DMS 273 treated with DMSO at 0.1 percent for 48 hours (cell line): ENCODE data around the gene MPDZ.

ENCODE experiments used
- DNase-seq: peaks from one replicate; lab custom pipeline; 2025; lab: John Stamatoyannopoulos, UW

MPDZ gene

GRCh38 chr9:13131991-13132390 lies 147.5 kb downstream of the MPDZ start:
- DNase-seq: no peak

DNA sequence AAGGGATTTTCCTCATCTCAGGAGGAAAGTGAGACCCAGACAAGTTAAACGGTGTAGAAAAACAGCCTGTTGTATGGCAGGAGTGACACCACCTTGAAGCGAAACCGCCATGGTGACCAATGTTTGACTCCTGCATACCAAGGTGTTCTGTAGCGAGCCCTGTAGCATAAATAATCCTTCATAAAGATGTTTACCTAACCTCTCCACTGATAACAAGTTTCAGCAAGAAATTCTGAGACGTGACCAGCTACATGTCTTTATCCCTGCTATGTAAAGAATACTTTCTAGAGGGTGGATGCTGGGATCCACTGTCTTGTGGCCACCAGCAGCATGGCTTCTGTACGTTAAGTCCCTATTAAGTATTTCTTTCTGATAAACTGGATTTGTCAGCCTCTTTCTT lies 148.1 kb downstream of the MPDZ start:
- no peak for DNase-seq

DNA sequence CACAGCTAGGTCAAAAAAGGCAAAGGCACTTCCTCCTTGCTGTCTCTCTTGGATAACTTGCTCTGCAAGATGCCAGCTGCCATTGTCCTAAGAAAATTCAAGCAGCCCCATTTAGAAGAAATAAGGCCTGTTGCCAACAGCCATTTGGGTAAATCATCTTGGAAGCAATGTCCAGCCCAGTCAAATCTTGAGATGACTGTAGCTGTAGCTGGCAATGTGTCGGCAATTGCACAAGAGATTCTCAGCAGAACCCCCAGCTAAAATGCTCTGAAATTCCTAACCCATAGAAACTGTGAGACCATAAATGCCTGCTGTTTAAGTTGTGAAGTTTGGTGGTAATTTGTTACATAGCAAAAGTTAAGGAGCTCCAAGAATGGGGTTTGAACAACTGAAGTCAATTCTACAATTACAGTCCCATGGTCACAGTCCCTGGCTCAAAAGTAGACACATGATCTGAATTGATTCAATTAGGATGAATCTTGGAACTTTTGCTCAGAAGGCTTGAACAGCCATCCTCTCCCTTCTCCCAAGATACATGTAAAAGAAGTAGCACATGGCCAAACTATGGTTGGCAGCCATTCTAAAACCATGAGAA lies 151.1 kb downstream of the MPDZ start:
- no peak for DNase-seq

- no peak for DNase-seq
These were observed 152.4 kb downstream of the MPDZ start for GRCh38 chr9:13127131-13127530.

DNA sequence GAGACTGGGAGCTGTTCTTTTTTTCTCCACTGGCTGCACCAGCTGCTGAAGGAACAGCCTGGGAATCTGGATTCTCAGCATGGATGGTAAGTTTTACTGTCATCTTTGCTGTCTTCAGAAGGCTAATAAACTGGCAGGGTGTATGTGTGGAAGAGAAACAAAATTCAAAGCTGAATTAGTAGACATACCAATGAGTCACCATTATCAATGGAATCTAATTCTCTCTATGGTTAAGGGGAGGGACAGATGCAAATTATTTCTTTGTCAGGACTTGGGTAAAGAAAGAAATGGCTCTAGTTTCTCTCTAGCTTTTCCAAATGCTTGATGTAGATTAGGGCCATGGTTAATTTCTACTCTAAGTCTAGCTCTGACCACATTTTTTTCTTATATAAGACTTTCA lies 154.2 kb downstream of the MPDZ start:
- no peak for DNase-seq

- DNase-seq: no peak
These were observed 156.6 kb downstream of the MPDZ start for GRCh38 chr9:13122756-13123369.

DNA sequence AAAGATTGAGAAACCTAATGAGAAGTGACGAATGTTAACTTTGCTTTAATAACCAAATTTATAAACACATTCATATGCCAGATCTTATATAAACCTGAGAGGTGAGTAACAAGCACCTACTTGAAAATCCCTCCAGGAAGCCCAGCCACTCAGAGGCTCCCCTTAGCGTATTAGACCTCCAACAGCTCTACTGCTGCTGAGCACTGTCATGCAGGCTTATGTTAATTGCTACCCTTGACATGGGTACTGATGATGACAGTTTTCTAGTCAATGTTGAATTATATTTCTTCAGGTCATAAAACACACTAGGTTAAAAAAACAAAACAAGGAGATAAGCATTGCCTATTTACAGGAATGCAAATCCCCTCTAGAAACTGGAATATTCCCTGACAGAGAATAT lies 161.2 kb downstream of the MPDZ start:
- DNase-seq: no peak

DNA sequence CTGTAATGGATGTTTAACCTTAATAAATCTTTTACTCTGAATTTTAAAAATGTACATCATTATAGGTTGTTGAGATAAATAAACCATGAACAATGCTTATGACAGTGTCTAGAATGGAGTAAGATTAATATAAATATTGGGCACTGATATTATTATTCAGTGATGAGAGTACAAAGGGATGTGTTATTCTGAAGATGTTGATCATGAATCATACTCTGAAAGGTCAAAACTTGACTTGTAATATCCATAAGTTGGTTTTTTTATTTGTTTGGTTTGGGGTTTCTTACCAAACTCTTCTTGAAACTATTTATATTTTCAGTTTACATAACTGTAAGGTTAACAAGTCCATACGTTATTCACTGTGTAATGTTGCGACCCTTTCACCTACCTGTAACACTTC lies 163.2 kb downstream of the MPDZ start:
- no peak for DNase-seq

DNA sequence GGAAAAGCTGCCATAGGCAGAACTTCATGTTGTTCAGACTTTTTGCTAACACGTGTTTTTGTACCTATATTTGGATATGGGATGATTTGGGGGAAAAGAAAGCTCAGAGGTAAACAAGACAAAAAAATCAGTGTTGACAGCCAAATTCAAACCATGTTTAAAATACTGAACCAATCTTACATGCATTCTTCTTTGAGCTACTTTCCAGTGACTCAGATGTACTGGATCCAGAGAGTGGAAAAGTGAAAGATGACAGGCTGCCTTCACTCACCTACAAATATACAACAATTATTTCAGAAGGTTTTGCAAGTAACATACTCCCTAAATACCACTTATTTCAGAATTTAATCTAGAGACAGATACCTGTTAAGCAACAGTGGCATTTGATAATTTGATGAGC lies 165.7 kb downstream of the MPDZ start:
- DNase-seq: no peak

- DNase-seq: no peak
These were observed 166.3 kb downstream of the MPDZ start for GRCh38 chr9:13113216-13113615.

DNA sequence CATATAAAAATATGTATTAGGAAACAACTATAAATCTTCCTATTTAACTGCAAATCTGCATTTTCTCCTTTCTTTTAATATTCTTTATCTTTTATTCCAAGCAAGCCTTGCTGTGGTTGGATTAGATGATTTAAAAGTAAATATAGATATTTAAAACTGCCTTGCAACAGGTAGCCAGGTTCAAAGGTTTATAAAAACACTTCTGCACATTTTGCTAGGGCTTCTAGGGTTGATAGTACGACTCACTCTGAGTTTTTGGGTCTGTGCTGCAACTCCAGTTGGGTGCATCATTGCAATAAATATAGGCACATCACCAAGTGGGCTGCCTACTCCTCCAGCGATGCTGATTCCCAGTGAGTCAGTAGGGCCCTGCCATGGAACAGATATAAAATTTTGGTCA lies 167.7 kb downstream of the MPDZ start:
- no peak for DNase-seq

DNA sequence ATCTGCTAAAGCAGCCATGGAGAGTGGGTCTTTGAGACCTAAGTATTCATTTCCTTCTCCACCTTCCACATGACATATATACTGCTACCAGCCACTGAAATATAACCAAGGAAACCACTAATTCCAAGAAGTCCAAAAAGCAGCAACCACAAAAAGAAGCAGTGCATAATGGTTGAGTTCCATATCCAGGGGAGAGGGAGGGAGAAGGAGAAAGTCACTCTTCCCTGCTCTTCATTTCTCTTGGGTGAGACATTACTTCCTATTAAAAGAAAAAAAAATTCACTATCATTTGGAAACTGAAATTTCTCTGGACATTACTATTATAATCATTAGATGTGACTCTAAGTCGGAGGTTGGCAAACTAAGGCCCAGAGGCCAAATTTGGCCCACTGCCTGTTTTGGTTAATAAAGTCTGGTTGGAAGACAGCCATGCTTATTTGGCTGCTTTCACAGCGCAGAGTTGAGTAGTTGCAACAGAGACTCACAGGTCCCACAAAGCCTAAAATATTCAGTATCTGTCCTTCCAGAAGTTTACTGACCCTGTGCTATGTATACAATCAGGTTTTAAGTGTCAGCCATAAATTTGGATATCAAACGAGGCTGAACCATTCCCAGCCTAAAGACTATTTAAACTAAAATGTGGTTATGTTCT lies 168.6 kb downstream of the MPDZ start:
- peak; percentile 71 for DNase-seq

DNA sequence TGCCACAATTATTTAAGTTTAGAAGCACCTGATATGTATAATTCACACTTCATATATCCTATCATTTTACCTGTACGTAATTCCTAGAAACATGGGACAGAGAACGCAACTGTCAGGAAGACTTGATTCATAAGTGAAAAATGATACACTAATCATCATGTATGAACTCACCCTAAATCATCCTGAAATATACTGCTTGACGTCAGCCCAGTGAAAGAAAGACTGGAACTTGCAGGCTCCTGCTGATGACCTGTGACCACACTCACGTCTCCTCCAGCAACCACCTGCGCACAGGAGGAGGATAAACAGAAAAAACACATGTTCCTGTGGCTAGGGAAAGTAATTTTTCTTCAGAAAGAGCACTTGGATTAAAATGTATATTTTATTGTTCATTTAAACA lies 169.7 kb downstream of the MPDZ start:
- peak; percentile 18 for DNase-seq

- no peak for DNase-seq
These were observed 172.5 kb downstream of the MPDZ start for GRCh38 chr9:13107008-13107407.

- DNase-seq: peak; percentile 53
These were observed 178.4 kb downstream of the MPDZ start for GRCh38 chr9:13100914-13101572.

DNA sequence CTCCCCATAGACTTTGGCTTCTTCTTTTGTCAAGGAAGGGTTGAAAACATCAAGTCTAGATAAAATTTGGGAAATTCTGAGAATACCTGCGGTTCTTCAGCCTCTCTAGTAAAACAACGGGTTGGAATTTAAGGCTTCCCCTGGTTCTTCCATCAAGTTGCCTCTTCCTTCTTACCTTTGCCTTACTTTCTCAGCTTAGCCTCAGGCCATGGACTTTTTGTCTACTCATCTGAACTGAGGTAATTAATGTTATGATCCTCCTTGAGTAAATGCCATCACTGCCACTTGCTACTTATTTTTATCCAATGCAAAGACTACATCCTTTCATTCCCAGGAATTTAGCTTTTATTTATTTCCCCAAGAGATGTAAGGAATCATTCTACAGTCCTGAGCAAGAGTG lies 184.4 kb downstream of the MPDZ start:
- DNase-seq: no peak

- DNase-seq: no peak
These were observed 188.9 kb downstream of the MPDZ start for GRCh38 chr9:13090628-13091027.

DNA sequence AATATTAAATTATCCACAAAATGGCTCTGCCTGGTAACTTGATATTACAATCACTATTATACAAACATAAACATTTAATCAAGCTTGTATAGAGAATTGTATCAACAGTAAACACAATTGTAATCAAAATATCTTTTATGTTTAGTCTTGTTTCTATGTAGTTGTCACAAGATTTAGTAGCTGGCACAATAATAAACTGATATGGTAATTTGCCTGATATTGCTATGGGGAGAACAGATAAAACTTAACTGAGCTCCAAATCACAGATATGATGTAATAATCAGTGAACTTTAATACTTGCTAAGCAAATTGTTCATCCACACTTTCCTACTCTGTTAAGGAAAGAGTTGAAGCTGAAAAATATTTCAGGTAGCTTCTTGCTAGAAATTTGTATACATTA lies 189.8 kb downstream of the MPDZ start:
- no peak for DNase-seq

- peak; percentile 74 for DNase-seq
These were observed 190.6 kb downstream of the MPDZ start for GRCh38 chr9:13088720-13089427.

GRCh38 chr9:13083963-13084528 lies 195.4 kb downstream of the MPDZ start:
- no peak for DNase-seq

DNA sequence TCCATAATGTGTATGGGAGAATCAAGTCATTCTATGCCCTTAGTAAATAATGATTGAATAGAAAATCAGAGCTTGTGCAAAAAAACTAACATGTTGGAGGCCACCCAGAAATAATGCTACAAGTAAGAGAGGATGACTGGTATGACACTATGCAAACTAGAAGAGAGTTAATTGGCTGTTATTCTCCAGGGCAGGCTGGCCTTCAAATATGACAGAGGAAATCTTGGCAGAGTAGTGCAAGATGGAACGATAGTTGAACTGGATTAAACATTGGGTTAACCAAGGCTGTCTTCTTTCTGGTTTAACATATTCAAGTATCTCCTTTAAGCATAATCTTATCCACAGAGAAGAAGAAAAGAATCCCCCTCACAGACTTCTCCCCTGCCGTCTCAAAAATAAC lies 196.1 kb downstream of the MPDZ start:
- DNase-seq: no peak

DNA sequence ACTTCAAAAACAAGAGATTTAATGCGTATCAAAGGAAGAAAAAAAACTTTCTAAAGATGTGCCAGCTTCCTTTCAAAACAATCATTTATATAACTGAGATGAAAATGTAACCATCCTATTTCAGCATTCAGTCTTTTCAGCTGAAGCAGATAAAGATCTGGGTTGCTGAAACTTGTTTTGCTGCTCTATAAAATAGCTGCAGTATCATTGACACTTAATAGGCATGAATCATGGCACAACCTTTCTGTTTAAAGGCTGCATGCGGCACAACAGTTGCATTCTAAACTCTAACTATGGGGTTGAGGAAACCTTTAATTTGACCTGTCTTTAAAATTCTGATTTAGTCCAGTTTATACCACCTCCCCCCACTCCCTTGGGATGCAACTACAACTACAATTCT lies 196.7 kb downstream of the MPDZ start:
- no peak for DNase-seq
